HepG2 (cell line): ENCODE measurements around the gene GBE1. TPM values are rescaled to one million over a fixed set of nuclear protein-coding genes. Genes with fewer than 3 reads are reported as not detected.

Source experiments
- EP300 ChIP-seq, 3 experiments: sonication (generic) in 1 of 3; formaldehyde crosslinking in 1 of 3; IDR thresholded peaks; 2 replicates each; pipeline versions ENCODE4 v1.5.1 to v1.6.1; 2011 to 2020; ENCODE audit warnings: low read depth in 2 of 3, low read length in 2 of 3, borderline replicate concordance in 1 of 3, improper control_type of control experiment in 1 of 3, mild to moderate bottlenecking in 1 of 3, missing genetic modification reagents in 1 of 3, moderate library complexity in 1 of 3
- HINFP ChIP-seq: sonication (generic); formaldehyde crosslinking; IDR thresholded peaks from 2 replicates; pipeline ENCODE4 v1.4.0; 2020; ENCODE audit warnings: low read depth, mild to moderate bottlenecking, missing genetic modification reagents
- NFE2 ChIP-seq: sonication (generic); formaldehyde crosslinking; IDR thresholded peaks from 2 replicates; pipeline ENCODE4 v1.4.0; 2020; ENCODE audit warnings: missing genetic modification reagents
- NR2C2 ChIP-seq: sonication (generic); formaldehyde crosslinking; IDR thresholded peaks from 2 replicates; pipeline ENCODE4 v1.4.0; 2020; ENCODE audit warnings: missing genetic modification reagents, mild to moderate bottlenecking, moderate library complexity, borderline replicate concordance
- SMAD3 ChIP-seq: sonication (generic); formaldehyde crosslinking; IDR thresholded peaks from 2 replicates; pipeline ENCODE4 v1.4.0; 2020; ENCODE audit warnings: missing genetic modification reagents
- ZNF510 ChIP-seq: sonication (generic); formaldehyde crosslinking; IDR thresholded peaks from 2 replicates; pipeline ENCODE4 v1.4.0; 2020; ENCODE audit warnings: low read depth, mild to moderate bottlenecking, missing genetic modification reagents
- ZNF570 ChIP-seq: sonication (generic); formaldehyde crosslinking; IDR thresholded peaks from 2 replicates; pipeline ENCODE4 v1.4.0; 2020; ENCODE audit warnings: mild to moderate bottlenecking, missing genetic modification reagents, borderline replicate concordance
- ZSCAN21 ChIP-seq: sonication (generic); formaldehyde crosslinking; IDR thresholded peaks from 2 replicates; pipeline ENCODE4 v1.8.0; 2022; ENCODE audit warnings: mild to moderate bottlenecking, missing genetic modification reagents, moderate library complexity, borderline replicate concordance
- ZZZ3 ChIP-seq: sonication (generic); formaldehyde crosslinking; IDR thresholded peaks from 2 replicates; pipeline ENCODE4 v1.4.0; 2020; ENCODE audit warnings: missing genetic modification reagents, mild to moderate bottlenecking, borderline replicate concordance
- polyA plus RNA-seq, 8 experiments: library from polyadenylated mRNA; depleted of rRNA in 3 of 8; stranded (reverse) in 7 of 8; unstranded in 1 of 8; fragments of >200 nt; fragmentation: Illumina TruSeq in 4 of 8; extraction: Trizol in 4 of 8; gene quantifications; 2 replicates each; pipeline versions ENCODE4 v1.2.1 to v1.2.3, GENCODE V29; 2011 to 2016; ENCODE audit warnings: low read depth in 4 of 8, missing spikeins in 1 of 8, mixed read lengths in 1 of 8; ENCODE audit not compliant: insufficient read depth in 1 of 8
- total RNA-seq, 5 experiments: library from RNA; depleted of rRNA; stranded (reverse); fragments of >200 nt; fragmentation: Illumina TruSeq; extraction: Trizol; gene quantifications; 2 replicates each; pipeline ENCODE4 v1.2.3, GENCODE V29; 2016; ENCODE audit warnings: low read depth in 1 of 5
- TF ChIP-seq, protein P1 (sequence below): fragments of 450-650 bp; IDR thresholded peaks from 2 replicates; pipeline ENCODE4 v1.6.1; 2016
- TF ChIP-seq, protein P2 (sequence below): sonication (generic); formaldehyde crosslinking; IDR thresholded peaks from 2 replicates; pipeline ENCODE4 v1.8.1; 2023; ENCODE audit warnings: mild to moderate bottlenecking, missing genetic modification reagents, borderline replicate concordance

Gene GBE1
- total and polyA plus RNA-seq, 2 of the 13 experiments (the other 11 are each of a cell fraction or from before 2014, with no cell fraction given) = 22.9 to 36.1 TPM

DNA sequence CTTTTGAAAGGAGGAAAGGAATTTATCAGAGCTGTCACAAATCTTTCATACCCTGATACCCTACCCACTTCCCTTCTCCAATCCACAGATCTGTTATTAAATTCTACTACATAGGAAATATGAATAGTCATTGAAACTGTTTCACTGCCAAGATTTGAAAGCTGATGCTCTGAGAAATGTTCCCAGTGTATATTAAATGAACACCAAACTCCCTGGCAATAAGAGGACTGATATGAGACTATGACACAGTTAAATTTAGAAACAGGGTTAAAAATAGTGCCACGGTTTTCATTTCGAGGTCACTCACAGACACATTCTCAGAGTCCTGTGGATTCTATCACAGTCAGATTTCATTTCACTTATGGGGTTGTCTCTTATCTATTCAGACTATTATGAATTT is 27.2 kb upstream of the GBE1 start (continued):
- no peak for TF ChIP-seq ZSCAN21 (CRISPR knock-in tag)
- TF ChIP-seq, protein P1, sequence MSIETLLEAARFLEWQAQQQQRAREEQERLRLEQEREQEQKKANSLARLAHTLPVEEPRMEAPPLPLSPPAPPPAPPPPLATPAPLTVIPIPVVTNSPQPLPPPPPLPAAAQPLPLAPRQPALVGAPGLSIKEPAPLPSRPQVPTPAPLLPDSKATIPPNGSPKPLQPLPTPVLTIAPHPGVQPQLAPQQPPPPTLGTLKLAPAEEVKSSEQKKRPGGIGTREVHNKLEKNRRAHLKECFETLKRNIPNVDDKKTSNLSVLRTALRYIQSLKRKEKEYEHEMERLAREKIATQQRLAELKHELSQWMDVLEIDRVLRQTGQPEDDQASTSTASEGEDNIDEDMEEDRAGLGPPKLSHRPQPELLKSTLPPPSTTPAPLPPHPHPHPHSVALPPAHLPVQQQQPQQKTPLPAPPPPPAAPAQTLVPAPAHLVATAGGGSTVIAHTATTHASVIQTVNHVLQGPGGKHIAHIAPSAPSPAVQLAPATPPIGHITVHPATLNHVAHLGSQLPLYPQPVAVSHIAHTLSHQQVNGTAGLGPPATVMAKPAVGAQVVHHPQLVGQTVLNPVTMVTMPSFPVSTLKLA = no peak
- TF ChIP-seq ZNF570 (CRISPR knock-in tag) = no peak
- no peak for TF ChIP-seq NR2C2 (CRISPR knock-in tag)
- TF ChIP-seq EP300 (IDR thresholded peaks at IDR 0.05; ENCODE audit: low read depth in 2 of 2, low read length in 2 of 2) = no peak
- TF ChIP-seq EP300 (CRISPR knock-in tag; IDR thresholded peaks at IDR 0.05; ENCODE audit: borderline replicate concordance) = no peak
- TF ChIP-seq ZNF510 (CRISPR knock-in tag) = no peak
- TF ChIP-seq ZZZ3 (CRISPR knock-in tag) = no peak
- TF ChIP-seq NFE2 (CRISPR knock-in tag) = no peak
- TF ChIP-seq, protein P2, sequence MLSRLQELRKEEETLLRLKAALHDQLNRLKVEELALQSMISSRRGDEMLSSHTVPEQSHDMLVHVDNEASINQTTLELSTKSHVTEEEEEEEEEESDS = no peak
- TF ChIP-seq SMAD3 (CRISPR knock-in tag) = no peak
- no peak for TF ChIP-seq HINFP (CRISPR knock-in tag)
